ENCODE results near the gene BCL2L1. TPM values are rescaled to one million over a fixed set of nuclear protein-coding genes. Genes with fewer than 3 reads are reported as not detected.

Gene BCL2L1
- total and polyA plus RNA-seq, 7 donors = 34.5 to 204 (median 58.1) TPM

GRCh38 chr20:31707258-31707615, 15.4 kb downstream of the BCL2L1 start:
- TF ChIP-seq CTCF (IDR thresholded peaks at IDR 0.05) = no peak
- Histone ChIP-seq H3K27ac (peak overlapping the region; percentile 85), H3K4me3 (no peak overlapping the region), H3K4me1 (peaks cover 83% of the 10 kb centered on the region), H3K27me3 (ENCODE audit: insufficient read depth in 3 of 3, low read length in 2 of 3) (no peaks in the 10 kb centered on the region), H3K36me3 (ENCODE audit: insufficient read depth in 1 of 2, low read depth in 1 of 2) (peaks cover 23 to 27% of the 10 kb centered on the region in 2 donors), H3K9me3 (no peaks in the 10 kb centered on the region)
- DNase-seq = no peak
- 96 to 98% (median 98%) methylated on average over 5 of the region's 5 CpGs for WGBS, 3 donors
- intact Hi-C loops (cut with DNase I) = no loop called here
- ATAC-seq = no peak

- ATAC-seq (no peak), DNase-seq (no peak)
- Histone ChIP-seq H3K27ac (peak overlapping the region; percentile 85), H3K4me3 (no peak overlapping the region), H3K27me3 (ENCODE audit: insufficient read depth in 3 of 3, low read length in 2 of 3) (no peaks in the 10 kb centered on the region), H3K9me3 (no peaks in the 10 kb centered on the region), H3K4me1 (peaks cover 83% of the 10 kb centered on the region), H3K36me3 (ENCODE audit: insufficient read depth in 1 of 2, low read depth in 1 of 2) (peaks cover 23 to 26% of the 10 kb centered on the region in 2 donors)
- intact Hi-C loops (cut with DNase I) = no loop called here
- 94 to 100% (median 97%) methylated on average over 2 of the region's 2 CpGs for WGBS, 3 donors
- no peak for TF ChIP-seq CTCF (IDR thresholded peaks at IDR 0.05)
These were observed 15.9 kb downstream of the BCL2L1 start for GRCh38 chr20:31706607-31707257.

- DNase-seq (no peak), ATAC-seq (no peak)
- 82 to 88% (median 87%) methylated on average over 4 of the region's 4 CpGs for WGBS, 3 donors
- intact Hi-C loops (cut with DNase I) = no loop called here
- Histone ChIP-seq H3K9me3 (no peaks in the 10 kb centered on the region), H3K27ac (peak overlapping the region; percentile 85), H3K4me3 (no peak overlapping the region), H3K36me3 (ENCODE audit: insufficient read depth in 1 of 2, low read depth in 1 of 2) (peaks cover 23% of the 10 kb centered on the region in 2 donors), H3K4me1 (peaks cover 83% of the 10 kb centered on the region), H3K27me3 (ENCODE audit: insufficient read depth in 3 of 3, low read length in 2 of 3) (no peaks in the 10 kb centered on the region)
- TF ChIP-seq CTCF (IDR thresholded peaks at IDR 0.05) = no peak
These were observed 16.8 kb downstream of the BCL2L1 start for GRCh38 chr20:31705598-31706597.

- Histone ChIP-seq H3K27me3 (ENCODE audit: insufficient read depth in 3 of 3, low read length in 2 of 3) (no peaks in the 10 kb centered on the region), H3K9me3 (no peaks in the 10 kb centered on the region), H3K27ac (peak overlapping the region; percentile 85), H3K4me3 (no peak overlapping the region), H3K36me3 (ENCODE audit: insufficient read depth in 1 of 2, low read depth in 1 of 2) (peaks cover 23% of the 10 kb centered on the region in 2 donors), H3K4me1 (peaks cover 82% of the 10 kb centered on the region)
- TF ChIP-seq CTCF (IDR thresholded peaks at IDR 0.05) = no peak
- ATAC-seq (no peak), DNase-seq (no peak)
- intact Hi-C loops (cut with DNase I) = no loop called here
These were observed 17.5 kb downstream of the BCL2L1 start for GRCh38 chr20:31705191-31705590.

Measured in psoas muscle (tissue), 8 donors.